MM.1S (cell line): ENCODE measurements around the gene TBC1D5.
"Not testable (repeated sequence)": the region's sequence is repeated elsewhere in the genome, so short reads cannot be mapped to it uniquely, and the experiment has no call there.

ENCODE experiments used
- DNase-seq: peaks from one replicate; pipeline ENCODE4 v3.0.0-alpha.2; 2015
- H2AFZ ChIP-seq: fragments of 300-600 bp; sonication (generic); 2 replicates; pipeline ENCODE4 v1.6.0; 2016; ENCODE audit warnings: antibody characterized with exemption, low read length
- H3F3A ChIP-seq: fragments of 300-600 bp; sonication (generic); 2 replicates; pipeline ENCODE4 v1.6.1; 2016; ENCODE audit warnings: mild to moderate bottlenecking, antibody characterized with exemption, low read length, moderate library complexity, mixed read lengths; ENCODE audit not compliant: insufficient read depth
- H3K27ac ChIP-seq: fragments of 300-600 bp; sonication (generic); 2 replicates; pipeline ENCODE4 v1.5.1; 2016; ENCODE audit warnings: mild to moderate bottlenecking, low read length
- H3K27me3 ChIP-seq: fragments of 300-600 bp; sonication (generic); replicated peaks from 2 replicates; pipeline ENCODE4 v1.6.0; 2016; ENCODE audit warnings: low read length; ENCODE audit not compliant: insufficient read depth
- H3K36me3 ChIP-seq: fragments of 300-600 bp; sonication (generic); replicated peaks from 2 replicates; pipeline ENCODE4 v1.6.1; 2016; ENCODE audit warnings: mild to moderate bottlenecking, low read length, mixed read lengths; ENCODE audit not compliant: insufficient read depth
- H3K4me1 ChIP-seq: fragments of 300-600 bp; sonication (generic); 2 replicates; pipeline ENCODE4 v1.6.1; 2016; ENCODE audit warnings: low read length, mixed read lengths
- H3K4me2 ChIP-seq: fragments of 300-600 bp; sonication (generic); 2 replicates; pipeline ENCODE4 v1.6.0; 2016; ENCODE audit warnings: low read depth, low read length
- H3K4me3 ChIP-seq: fragments of 300-600 bp; sonication (generic); 2 replicates; pipeline ENCODE4 v1.5.1; 2016; ENCODE audit warnings: low read length, mixed read lengths
- H3K79me2 ChIP-seq: fragments of 300-600 bp; sonication (generic); 2 replicates; pipeline ENCODE4 v1.6.1; 2016; ENCODE audit warnings: mixed run types, low read length, mixed read lengths
- H3K9ac ChIP-seq: fragments of 300-600 bp; sonication (generic); 2 replicates; pipeline ENCODE4 v1.6.1; 2016; ENCODE audit warnings: low read length, mixed read lengths
- H3K9me2 ChIP-seq: fragments of 300-600 bp; sonication (generic); replicated peaks from 2 replicates; pipeline ENCODE4 v1.6.1; 2016; ENCODE audit warnings: mild to moderate bottlenecking, low read length, mixed read lengths; ENCODE audit not compliant: insufficient read depth
- H3K9me3 ChIP-seq: fragments of 300-600 bp; sonication (generic); replicated peaks from 2 replicates; pipeline ENCODE4 v1.6.1; 2016; ENCODE audit warnings: mild to moderate bottlenecking, low read length, mixed read lengths; ENCODE audit not compliant: insufficient read depth
- H4K20me1 ChIP-seq: fragments of 300-600 bp; sonication (generic); 2 replicates; pipeline ENCODE4 v1.6.1; 2016; ENCODE audit warnings: mild to moderate bottlenecking, low read length, moderate library complexity, mixed read lengths; ENCODE audit not compliant: insufficient read depth
- CTCF ChIP-seq: fragments of 300-600 bp; sonication (generic); IDR thresholded peaks from 2 replicates; pipeline ENCODE4 v1.5.1; 2016; ENCODE audit warnings: antibody characterized with exemption, low read length, mixed read lengths
- EZH2 ChIP-seq: fragments of 300-600 bp; sonication (generic); optimal IDR thresholded peaks from 2 replicates; pipeline ENCODE3; 2017; ENCODE audit warnings: low read depth, mild to moderate bottlenecking, antibody characterized with exemption, low read length, mixed read lengths
- EZH2phosphoT487 ChIP-seq: fragments of 300-600 bp; sonication (generic); IDR thresholded peaks from 2 replicates; pipeline ENCODE4 v1.6.1; 2018; ENCODE audit warnings: antibody characterized with exemption, low read length

Gene TBC1D5

GRCh38 chr3:17656264-17656663, 86.2 kb downstream of the TBC1D5 start:
- DNase-seq: no peak
- Histone ChIP-seq H3K9me2 (no peaks in the 10 kb centered on the region), H3K4me3 (peak overlapping the region; percentile 20; the same call in 1 of the 2 replicates), H3K27ac (peak overlapping the region; percentile 44; the same call in 1 of the 2 replicates), H4K20me1 (no peaks in the 10 kb centered on the region), H3K9ac (no peak overlapping the region; the same call in 1 of the 2 replicates), H3K4me2 (peak overlapping the region; percentile 62), H2AFZ (no peak overlapping the region), H3K36me3 (no peaks in the 10 kb centered on the region), H3K79me2 (no peaks in the 10 kb centered on the region), H3K9me3 (no peaks in the 10 kb centered on the region), H3F3A (no peaks in the 10 kb centered on the region), H3K4me1 (no peaks in the 10 kb centered on the region), H3K27me3 (no peaks in the 10 kb centered on the region)
- TF ChIP-seq CTCF (no peak), EZH2phosphoT487 (no peak)

GRCh38 chr3:17655743-17656142, 86.7 kb downstream of the TBC1D5 start:
- Histone ChIP-seq H4K20me1 (no peaks in the 10 kb centered on the region), H3K9ac (no peak overlapping the region; the same call in 1 of the 2 replicates), H3F3A (no peaks in the 10 kb centered on the region), H3K4me1 (no peaks in the 10 kb centered on the region), H3K27me3 (no peaks in the 10 kb centered on the region), H2AFZ (no peak overlapping the region), H3K9me3 (no peaks in the 10 kb centered on the region), H3K4me2 (peak overlapping the region; percentile 62), H3K27ac (peak overlapping the region; percentile 44; the same call in 1 of the 2 replicates), H3K79me2 (no peaks in the 10 kb centered on the region), H3K4me3 (peak overlapping the region; percentile 20; the same call in 1 of the 2 replicates), H3K9me2 (no peaks in the 10 kb centered on the region), H3K36me3 (no peaks in the 10 kb centered on the region)
- TF ChIP-seq CTCF (no peak), EZH2phosphoT487 (no peak), EZH2 (no peak)
- DNase-seq: peak; percentile 21

- not testable (repeated sequence) for H3K79me2 ChIP-seq, H3K27me3 ChIP-seq, H3K9me2 ChIP-seq, H2AFZ ChIP-seq, DNase-seq, H3K9me3 ChIP-seq, H3K4me1 ChIP-seq, H3K27ac ChIP-seq, H3K4me3 ChIP-seq, H3K36me3 ChIP-seq, H3K4me2 ChIP-seq, H3K9ac ChIP-seq, H4K20me1 ChIP-seq, H3F3A ChIP-seq
Observed at GRCh38 chr3:17649748-17650147, 92.7 kb downstream of the TBC1D5 start.

- H3K36me3 ChIP-seq, H3K4me2 ChIP-seq, H3K9me2 ChIP-seq, H3K4me3 ChIP-seq, H4K20me1 ChIP-seq, H3K79me2 ChIP-seq, H3K4me1 ChIP-seq, DNase-seq, H2AFZ ChIP-seq, H3K27ac ChIP-seq, H3F3A ChIP-seq, H3K9ac ChIP-seq, H3K9me3 ChIP-seq, H3K27me3 ChIP-seq: not testable (repeated sequence)
Observed at GRCh38 chr3:17648630-17649355, 93.6 kb downstream of the TBC1D5 start.
